ENCODE results near the gene GPAM.

The GPAM gene

GRCh38 chr10:112216966-112217365 lies 33.4 kb upstream of the GPAM start:
- Histone ChIP-seq H3K4me1 (ENCODE audit: control insufficient read depth in 5 of 5, insufficient read depth in 5 of 5, low read length in 5 of 5) (peaks cover 0 to 51% (median 5%) of the 10 kb centered on the region in 5 donors), H3K36me3 (ENCODE audit: control insufficient read depth in 5 of 5, insufficient read depth in 5 of 5, low read length in 5 of 5) (peaks cover 0 to 8% (median 3%) of the 10 kb centered on the region in 5 donors), H3K9me3 (ENCODE audit: control insufficient read depth in 5 of 5, low read length in 5 of 5) (peaks cover 2 to 11% (median 6%) of the 10 kb centered on the region in 5 donors), H3K27ac (ENCODE audit: low read depth, low read length) (no peak overlapping the region), H3K27me3 (ENCODE audit: control insufficient read depth in 5 of 5, insufficient read depth in 4 of 5, low read length in 5 of 5) (peaks cover 0 to 5% (median 0%) of the 10 kb centered on the region in 5 donors), H3K4me3 (ENCODE audit: low read depth in 1 of 5, low read length in 5 of 5) (no peak overlapping the region), H3K9ac (ENCODE audit: low read length in 5 of 5) (no peak overlapping the region)

- Histone ChIP-seq H3K27me3 (ENCODE audit: control insufficient read depth in 5 of 5, insufficient read depth in 4 of 5, low read length in 5 of 5) (peaks cover 0 to 5% (median 0%) of the 10 kb centered on the region in 5 donors), H3K36me3 (ENCODE audit: control insufficient read depth in 5 of 5, insufficient read depth in 5 of 5, low read length in 5 of 5) (peaks cover 0 to 8% (median 3%) of the 10 kb centered on the region in 5 donors), H3K9ac (ENCODE audit: low read length in 5 of 5) (peak overlapping the region in 1 of 5 donors; percentile 86), H3K27ac (ENCODE audit: low read depth, low read length) (peak overlapping the region; percentile 97), H3K4me1 (ENCODE audit: control insufficient read depth in 5 of 5, insufficient read depth in 5 of 5, low read length in 5 of 5) (peaks cover 0 to 59% (median 11%) of the 10 kb centered on the region in 5 donors), H3K9me3 (ENCODE audit: control insufficient read depth in 5 of 5, low read length in 5 of 5) (peaks cover 2 to 11% (median 6%) of the 10 kb centered on the region in 5 donors), H3K4me3 (ENCODE audit: low read depth in 1 of 5, low read length in 5 of 5) (peak overlapping the region in 1 of 5 donors; percentile 44)
These were observed 32.6 kb upstream of the GPAM start for GRCh38 chr10:112216151-112216550.

- peak overlapping the region; percentile 97 for H3K27ac ChIP-seq (ENCODE audit: low read depth, low read length)
- peak overlapping the region in 3 of 5 donors; percentile 39 to 87 (median 86) for H3K9ac ChIP-seq (ENCODE audit: low read length in 5 of 5)
- H3K4me3 ChIP-seq (ENCODE audit: low read depth in 1 of 5, low read length in 5 of 5), result peak overlapping the region; percentile 51 to 77 (median 66)
- H3K36me3 ChIP-seq (ENCODE audit: control insufficient read depth in 5 of 5, insufficient read depth in 5 of 5, low read length in 5 of 5), result peaks cover 0 to 10% (median 2%) of the 10 kb centered on the region in 5 donors
- peaks cover 0 to 5% (median 0%) of the 10 kb centered on the region in 5 donors for H3K27me3 ChIP-seq (ENCODE audit: control insufficient read depth in 5 of 5, insufficient read depth in 4 of 5, low read length in 5 of 5)
- peaks cover under 1 to 7% (median 2%) of the 10 kb centered on the region in 5 donors for H3K9me3 ChIP-seq (ENCODE audit: control insufficient read depth in 5 of 5, low read length in 5 of 5)
- peaks cover 0 to 67% (median 19%) of the 10 kb centered on the region in 5 donors for H3K4me1 ChIP-seq (ENCODE audit: control insufficient read depth in 5 of 5, insufficient read depth in 5 of 5, low read length in 5 of 5)
These were observed 31.8 kb upstream of the GPAM start for GRCh38 chr10:112215342-112215774.

- Histone ChIP-seq H3K36me3 (ENCODE audit: control insufficient read depth in 5 of 5, insufficient read depth in 5 of 5, low read length in 5 of 5) (peaks cover 0 to 12% (median 3%) of the 10 kb centered on the region in 5 donors), H3K4me1 (ENCODE audit: control insufficient read depth in 5 of 5, insufficient read depth in 5 of 5, low read length in 5 of 5) (peaks cover 0 to 76% (median 29%) of the 10 kb centered on the region in 5 donors), H3K9ac (ENCODE audit: low read length in 5 of 5) (peak overlapping the region in 4 of 5 donors; percentile 19 to 87 (median 70)), H3K4me3 (ENCODE audit: low read depth in 1 of 5, low read length in 5 of 5) (peak overlapping the region; percentile 51 to 77 (median 66)), H3K27me3 (ENCODE audit: control insufficient read depth in 5 of 5, insufficient read depth in 4 of 5, low read length in 5 of 5) (peaks cover 0 to 5% (median 0%) of the 10 kb centered on the region in 5 donors), H3K9me3 (ENCODE audit: control insufficient read depth in 5 of 5, low read length in 5 of 5) (no peaks in the 10 kb centered on the region), H3K27ac (ENCODE audit: low read depth, low read length) (peak overlapping the region; percentile 97)
These were observed 30.8 kb upstream of the GPAM start for GRCh38 chr10:112214298-112214926.

GRCh38 chr10:112213836-112214235 lies 30.3 kb upstream of the GPAM start:
- Histone ChIP-seq H3K9me3 (ENCODE audit: control insufficient read depth in 5 of 5, low read length in 5 of 5) (no peaks in the 10 kb centered on the region), H3K36me3 (ENCODE audit: control insufficient read depth in 5 of 5, insufficient read depth in 5 of 5, low read length in 5 of 5) (peaks cover 0 to 12% (median 3%) of the 10 kb centered on the region in 5 donors), H3K4me1 (ENCODE audit: control insufficient read depth in 5 of 5, insufficient read depth in 5 of 5, low read length in 5 of 5) (peaks cover 0 to 77% (median 35%) of the 10 kb centered on the region in 5 donors), H3K27me3 (ENCODE audit: control insufficient read depth in 5 of 5, insufficient read depth in 4 of 5, low read length in 5 of 5) (peaks cover 0 to 5% (median 0%) of the 10 kb centered on the region in 5 donors), H3K4me3 (ENCODE audit: low read depth in 1 of 5, low read length in 5 of 5) (peak overlapping the region; percentile 51 to 77 (median 66)), H3K9ac (ENCODE audit: low read length in 5 of 5) (peak overlapping the region; percentile 55 to 87 (median 78)), H3K27ac (ENCODE audit: low read depth, low read length) (peak overlapping the region; percentile 97)

- H3K9ac ChIP-seq (ENCODE audit: low read length in 5 of 5), result peak overlapping the region; percentile 68 to 87 (median 78)
- no peaks in the 10 kb centered on the region for H3K9me3 ChIP-seq (ENCODE audit: control insufficient read depth in 5 of 5, low read length in 5 of 5)
- H3K36me3 ChIP-seq (ENCODE audit: control insufficient read depth in 5 of 5, insufficient read depth in 5 of 5, low read length in 5 of 5), result peaks cover 0 to 12% (median 3%) of the 10 kb centered on the region in 5 donors
- peaks cover 0 to 83% (median 40%) of the 10 kb centered on the region in 5 donors for H3K4me1 ChIP-seq (ENCODE audit: control insufficient read depth in 5 of 5, insufficient read depth in 5 of 5, low read length in 5 of 5)
- peaks cover 0 to 5% (median 0%) of the 10 kb centered on the region in 5 donors for H3K27me3 ChIP-seq (ENCODE audit: control insufficient read depth in 5 of 5, insufficient read depth in 4 of 5, low read length in 5 of 5)
- H3K27ac ChIP-seq (ENCODE audit: low read depth, low read length), result peak overlapping the region; percentile 97
- peak overlapping the region; percentile 51 to 77 (median 66) for H3K4me3 ChIP-seq (ENCODE audit: low read depth in 1 of 5, low read length in 5 of 5)
These were observed 29.7 kb upstream of the GPAM start for GRCh38 chr10:112213098-112213823.

- Histone ChIP-seq H3K27ac (ENCODE audit: low read depth, low read length) (peak overlapping the region; percentile 97), H3K9me3 (ENCODE audit: control insufficient read depth in 5 of 5, low read length in 5 of 5) (no peaks in the 10 kb centered on the region), H3K36me3 (ENCODE audit: control insufficient read depth in 5 of 5, insufficient read depth in 5 of 5, low read length in 5 of 5) (peaks cover 0 to 17% (median 3%) of the 10 kb centered on the region in 5 donors), H3K4me1 (ENCODE audit: control insufficient read depth in 5 of 5, insufficient read depth in 5 of 5, low read length in 5 of 5) (peaks cover 4 to 78% (median 48%) of the 10 kb centered on the region in 5 donors), H3K27me3 (ENCODE audit: control insufficient read depth in 5 of 5, insufficient read depth in 4 of 5, low read length in 5 of 5) (peaks cover 0 to 2% (median 0%) of the 10 kb centered on the region in 5 donors), H3K9ac (ENCODE audit: low read length in 5 of 5) (peak overlapping the region in 3 of 5 donors; percentile 78 to 87 (median 79)), H3K4me3 (ENCODE audit: low read depth in 1 of 5, low read length in 5 of 5) (peak overlapping the region; percentile 33 to 77 (median 66))
These were observed 27.1 kb upstream of the GPAM start for GRCh38 chr10:112210666-112211065.

GRCh38 chr10:112209684-112210131 lies 26.1 kb upstream of the GPAM start:
- H3K9ac ChIP-seq (ENCODE audit: low read length in 5 of 5), result peak overlapping the region in 3 of 5 donors; percentile 15 to 57 (median 30)
- H3K27me3 ChIP-seq (ENCODE audit: control insufficient read depth in 5 of 5, insufficient read depth in 4 of 5, low read length in 5 of 5), result peaks cover 0 to 2% (median 0%) of the 10 kb centered on the region in 5 donors
- peak overlapping the region; percentile 97 for H3K27ac ChIP-seq (ENCODE audit: low read depth, low read length)
- H3K9me3 ChIP-seq (ENCODE audit: control insufficient read depth in 5 of 5, low read length in 5 of 5), result no peaks in the 10 kb centered on the region
- peaks cover 4 to 70% (median 46%) of the 10 kb centered on the region in 5 donors for H3K4me1 ChIP-seq (ENCODE audit: control insufficient read depth in 5 of 5, insufficient read depth in 5 of 5, low read length in 5 of 5)
- H3K4me3 ChIP-seq (ENCODE audit: low read depth in 1 of 5, low read length in 5 of 5), result peak overlapping the region; percentile 33 to 77 (median 65)
- H3K36me3 ChIP-seq (ENCODE audit: control insufficient read depth in 5 of 5, insufficient read depth in 5 of 5, low read length in 5 of 5), result peaks cover 0 to 17% (median 3%) of the 10 kb centered on the region in 5 donors

- H3K27ac ChIP-seq (ENCODE audit: low read depth, low read length), result peak overlapping the region; percentile 97
- H3K4me3 ChIP-seq (ENCODE audit: low read depth in 1 of 5, low read length in 5 of 5), result peak overlapping the region in 4 of 5 donors; percentile 39 to 77 (median 66)
- peaks cover 0 to 2% (median 0%) of the 10 kb centered on the region in 5 donors for H3K27me3 ChIP-seq (ENCODE audit: control insufficient read depth in 5 of 5, insufficient read depth in 4 of 5, low read length in 5 of 5)
- H3K4me1 ChIP-seq (ENCODE audit: control insufficient read depth in 5 of 5, insufficient read depth in 5 of 5, low read length in 5 of 5), result peaks cover 4 to 67% (median 48%) of the 10 kb centered on the region in 5 donors
- no peaks in the 10 kb centered on the region for H3K9me3 ChIP-seq (ENCODE audit: control insufficient read depth in 5 of 5, low read length in 5 of 5)
- H3K9ac ChIP-seq (ENCODE audit: low read length in 5 of 5), result peak overlapping the region in 2 of 5 donors; percentile 30 to 43
- peaks cover 0 to 17% (median 3%) of the 10 kb centered on the region in 5 donors for H3K36me3 ChIP-seq (ENCODE audit: control insufficient read depth in 5 of 5, insufficient read depth in 5 of 5, low read length in 5 of 5)
These were observed 25.4 kb upstream of the GPAM start for GRCh38 chr10:112208997-112209396.
